GM18867 (cell line): Measurements from ENCODE around the gene CLEC7A.

Experiments
- ATAC-seq: cut with Tn5 transposase; IDR thresholded peaks from one replicate; pipeline ENCODE4 v1.9.1; 2021; ENCODE audit warnings: mild to moderate bottlenecking, moderate library complexity; ENCODE audit not compliant: unreplicated experiment

The CLEC7A gene

GRCh38 chr12:10097521-10097920, 32.5 kb downstream of the CLEC7A start:
- no peak for ATAC-seq

GRCh38 chr12:10095971-10096370, 34.0 kb downstream of the CLEC7A start:
- ATAC-seq, result no peak

GRCh38 chr12:10094646-10095395, 35.2 kb downstream of the CLEC7A start:
- ATAC-seq, result no peak

- no peak for ATAC-seq
Measured at GRCh38 chr12:10088955-10089900, 40.8 kb downstream of the CLEC7A start.

GRCh38 chr12:10088031-10088430, 42.0 kb downstream of the CLEC7A start:
- no peak for ATAC-seq

GRCh38 chr12:10086387-10086786, 43.6 kb downstream of the CLEC7A start:
- no peak for ATAC-seq

- ATAC-seq, result no peak
Measured at GRCh38 chr12:10084733-10085132, 45.3 kb downstream of the CLEC7A start.

- ATAC-seq, result no peak
Measured at GRCh38 chr12:10082117-10082874, 47.7 kb downstream of the CLEC7A start.

- ATAC-seq, result no peak
Measured at GRCh38 chr12:10075451-10075850, 54.5 kb downstream of the CLEC7A start.

GRCh38 chr12:10073261-10073660, 56.7 kb downstream of the CLEC7A start:
- ATAC-seq, result no peak

GRCh38 chr12:10072131-10072530, 57.9 kb downstream of the CLEC7A start:
- ATAC-seq, result no peak

GRCh38 chr12:10070380-10070779, 59.6 kb downstream of the CLEC7A start:
- no peak for ATAC-seq

GRCh38 chr12:10069976-10070375, 60.0 kb downstream of the CLEC7A start:
- no peak for ATAC-seq

GRCh38 chr12:10069099-10069498, 60.9 kb downstream of the CLEC7A start:
- ATAC-seq, result no peak

- no peak for ATAC-seq
Measured at GRCh38 chr12:10068644-10069043, 61.4 kb downstream of the CLEC7A start.

- no peak for ATAC-seq
Measured at GRCh38 chr12:10067942-10068341, 62.1 kb downstream of the CLEC7A start.

GRCh38 chr12:10067264-10067663, 62.7 kb downstream of the CLEC7A start:
- no peak for ATAC-seq
